Measurements from ENCODE around the gene PAGE2B.

GRCh38 chrX:55033429-55033828, 41.4 kb upstream of the PAGE2B start:
- TF ChIP-seq CTCF (conservative IDR thresholded peaks at IDR 0.05; ENCODE audit: low read depth, low read length) (no peak), EZH2 (IDR thresholded peaks at IDR 0.05; ENCODE audit: borderline replicate concordance, low read depth, low read length, poor library complexity, severe bottlenecking) (no peak)
